ENCODE results near the gene TMEM117. TPM values are rescaled to one million over a fixed set of nuclear protein-coding genes. Genes with fewer than 3 reads are reported as not detected.
A peak's percentile ranks its signal among the peaks of the same experiment; 100 is the strongest.
"Not testable (repeated sequence)": the region's sequence is repeated elsewhere in the genome, so short reads cannot be mapped to it uniquely, and the experiment has no call there.

TMEM117 gene
- total RNA-seq, 1 donor from 2014 or later: 20.6 TPM

DNA sequence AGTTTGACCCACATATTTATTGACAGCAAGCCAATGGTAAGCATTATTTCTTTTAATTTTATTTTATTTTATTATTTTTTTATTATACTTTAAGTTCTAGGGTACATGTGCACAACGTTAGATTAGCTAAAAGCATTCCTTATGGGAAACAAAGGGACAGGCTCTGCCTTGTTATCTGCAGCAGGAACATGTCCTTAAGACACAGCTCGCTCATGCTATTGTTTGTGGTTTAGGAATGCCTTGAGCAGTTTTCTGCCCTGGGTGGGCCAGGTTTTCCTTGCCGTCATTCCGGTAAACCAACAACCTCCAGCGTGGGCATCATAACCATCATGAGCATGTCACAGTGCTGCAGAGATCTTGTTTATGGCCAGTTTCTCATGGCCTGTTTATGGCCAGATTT, 370.2 kb downstream of the TMEM117 start:
- no peak for DNase-seq (ENCODE audit: low read depth)

DNA sequence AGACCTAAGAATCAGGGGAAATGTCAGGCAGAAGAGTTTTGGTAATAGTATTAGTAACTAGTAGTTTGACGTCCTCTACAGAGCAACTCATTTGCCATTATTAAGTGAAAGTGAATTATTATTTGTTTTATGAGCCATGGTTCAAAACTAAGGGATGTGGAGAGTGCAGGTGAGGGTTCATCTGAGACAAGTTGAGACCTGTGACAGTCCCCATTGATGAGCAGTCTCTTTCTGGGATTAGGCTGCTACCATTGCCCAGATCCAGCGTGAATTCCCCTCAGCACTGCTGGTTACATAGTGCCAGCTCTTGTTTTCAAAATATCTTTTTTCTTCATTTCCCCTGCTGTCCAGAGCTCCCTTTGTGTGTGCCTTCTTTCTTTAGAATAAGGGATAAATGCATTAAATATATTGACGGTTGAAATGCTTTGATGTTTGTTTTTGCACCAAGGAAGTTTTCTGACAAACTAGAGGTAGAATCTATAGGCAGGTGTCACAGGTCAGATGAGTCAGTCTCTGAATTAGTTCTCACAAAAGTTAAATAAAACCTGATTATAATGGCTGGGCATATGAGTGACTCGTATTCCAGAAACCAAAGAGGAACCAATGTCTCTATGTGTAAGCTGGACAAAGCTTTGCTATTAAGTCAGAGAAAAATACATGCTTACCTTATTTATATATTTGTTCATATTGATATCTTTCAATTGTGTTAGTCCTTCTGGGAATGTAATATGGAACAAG, 381.4 kb downstream of the TMEM117 start:
- DNase-seq (ENCODE audit: low read depth): no peak

DNA sequence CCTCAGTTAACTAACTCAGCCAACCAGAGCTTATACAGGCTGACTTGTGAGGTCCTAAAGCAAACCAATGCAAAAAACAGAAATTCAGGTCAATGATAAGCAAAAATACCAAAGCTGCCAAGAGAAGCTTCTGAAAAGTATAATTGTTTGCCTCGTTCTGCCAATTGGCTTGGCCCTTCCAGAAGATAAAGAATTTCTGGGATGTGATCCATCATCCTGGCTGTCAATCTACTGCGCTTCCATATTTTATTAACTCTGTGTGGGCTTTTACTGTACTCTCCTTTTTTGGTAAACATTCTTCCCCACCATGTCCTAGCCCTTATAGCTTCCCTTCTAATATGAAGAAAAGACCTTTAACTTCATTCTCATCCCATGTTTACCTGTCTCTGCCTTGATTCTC, 387.9 kb downstream of the TMEM117 start:
- no peak for DNase-seq (ENCODE audit: low read depth)

DNA sequence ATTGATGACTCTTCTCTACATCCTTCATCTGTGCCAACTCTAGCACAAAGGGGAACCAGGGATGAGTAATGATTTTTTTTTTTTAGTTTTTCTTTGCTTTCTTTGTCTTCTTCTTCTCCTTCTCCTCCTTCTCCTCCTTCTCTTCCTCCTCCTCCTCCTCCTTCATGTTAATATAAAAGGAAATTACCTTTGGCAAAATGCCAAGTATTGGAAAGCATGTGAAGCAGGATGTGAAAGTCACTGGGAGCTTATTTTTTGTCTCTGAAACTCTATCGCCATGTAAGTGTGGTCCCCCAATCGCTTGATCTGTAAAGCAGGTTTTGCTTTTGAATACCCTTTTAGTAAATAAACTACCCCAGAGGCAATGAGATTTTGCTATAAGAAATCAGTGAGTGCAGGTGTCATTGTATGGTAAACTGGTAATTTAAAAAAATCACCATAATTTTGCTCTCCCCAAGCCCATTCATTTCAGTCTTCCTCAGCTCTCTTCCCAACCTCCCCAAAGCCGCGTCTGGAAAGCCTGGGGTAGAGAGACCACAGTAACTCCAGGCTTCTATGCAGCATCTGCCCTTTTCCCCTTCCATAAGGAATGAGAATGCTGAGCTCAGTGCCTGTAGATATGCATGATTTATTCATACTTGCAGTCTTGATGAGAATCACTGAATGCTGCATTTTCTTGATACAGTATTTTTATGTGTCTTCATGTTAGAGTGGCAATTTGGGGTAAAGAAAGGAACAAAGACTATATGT, 388.7 kb downstream of the TMEM117 start:
- no peak for DNase-seq (ENCODE audit: low read depth)

DNA sequence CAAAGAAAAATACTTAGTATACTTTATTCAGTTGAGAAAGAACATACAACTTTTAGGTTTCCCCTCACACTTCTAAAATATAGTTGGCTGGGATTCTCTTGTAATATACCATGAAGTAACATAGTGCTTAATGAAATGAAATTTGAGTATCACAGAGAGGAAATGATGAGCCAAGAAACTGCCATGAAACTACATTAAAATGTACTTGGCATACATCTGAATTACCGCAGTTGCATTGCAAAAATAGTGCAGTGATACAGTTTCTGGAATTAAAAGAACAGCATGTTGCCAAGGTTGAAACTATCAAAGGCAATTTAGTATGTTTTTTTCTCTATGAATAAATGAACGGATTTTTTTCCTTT, 389.2 kb downstream of the TMEM117 start:
- DNase-seq (ENCODE audit: low read depth): no peak

DNA sequence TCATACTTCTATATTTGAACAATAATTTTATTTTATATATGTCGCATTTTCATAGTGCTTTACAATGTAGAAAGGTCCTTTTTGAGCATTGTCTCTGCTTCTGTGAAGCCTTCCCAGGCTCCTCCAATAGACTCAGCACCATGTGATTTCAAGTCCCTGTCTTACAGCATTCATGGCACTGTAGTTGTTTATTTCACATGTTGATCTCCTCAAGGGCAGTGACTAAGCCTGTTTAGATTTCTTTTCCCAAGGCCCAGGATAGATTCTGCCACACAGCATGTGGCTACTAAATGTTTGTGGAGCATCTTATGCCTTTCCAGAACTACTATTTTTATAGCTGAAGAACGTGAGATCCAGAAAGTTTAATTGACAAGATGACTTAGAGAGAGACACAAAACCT, 391.7 kb downstream of the TMEM117 start:
- peak; percentile 15 for DNase-seq (ENCODE audit: low read depth)

DNA sequence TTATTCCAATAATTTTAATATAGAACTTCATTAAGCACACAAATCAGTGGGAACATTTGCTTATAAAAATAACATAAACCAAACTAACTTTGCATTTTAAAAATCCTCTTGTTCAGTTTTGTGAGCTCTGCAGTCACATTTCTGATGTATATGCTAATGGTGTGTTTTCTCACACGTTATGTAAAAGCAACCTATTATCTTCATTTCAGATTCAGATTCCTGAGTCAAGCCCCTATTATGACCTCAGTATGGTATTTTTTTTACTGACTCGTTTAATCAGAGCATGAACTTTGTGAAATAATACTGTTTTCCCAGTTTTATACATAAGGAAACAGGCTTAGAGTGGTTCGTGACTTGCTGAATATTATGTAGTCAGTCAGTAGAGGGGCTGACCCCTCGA, 394.0 kb downstream of the TMEM117 start:
- DNase-seq (ENCODE audit: low read depth): no peak

DNA sequence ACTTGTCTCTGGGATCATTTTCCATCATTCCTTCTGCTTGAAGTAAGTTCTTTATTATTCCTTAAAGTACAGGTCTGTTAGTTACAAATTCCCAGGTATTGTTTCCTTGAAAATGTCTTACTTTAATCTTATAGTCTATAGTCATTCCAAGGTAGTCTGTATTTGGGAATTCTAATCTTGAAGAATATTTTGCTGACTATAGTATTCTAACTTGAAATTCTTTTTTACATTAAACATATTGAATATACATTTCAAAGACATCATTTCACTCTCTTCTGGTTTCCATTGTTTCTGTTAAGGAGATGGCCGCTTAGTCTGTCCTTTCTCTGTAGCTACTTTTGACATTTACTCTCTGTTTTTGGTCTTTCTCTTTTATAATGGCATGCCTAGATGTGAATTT, 399.8 kb downstream of the TMEM117 start:
- no peak for DNase-seq (ENCODE audit: low read depth)

DNA sequence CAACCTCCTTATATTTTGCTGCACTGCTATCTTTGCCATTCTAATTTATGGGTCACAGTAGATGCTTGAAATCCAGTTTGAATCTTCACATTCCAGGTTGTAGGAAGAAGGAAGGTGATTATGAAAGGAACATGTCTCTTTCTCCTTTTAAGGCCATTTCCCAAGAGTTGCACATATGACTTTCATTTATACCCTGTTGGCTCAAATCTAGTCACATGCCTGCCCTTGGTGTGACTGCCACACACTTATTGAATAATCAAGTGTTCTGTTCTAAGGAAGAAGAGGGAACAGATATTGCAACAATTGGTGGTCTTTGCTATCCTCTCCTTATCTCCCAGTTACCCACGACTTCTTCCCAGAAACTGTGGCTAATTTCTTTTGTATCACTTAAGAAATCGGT, 404.3 kb downstream of the TMEM117 start:
- DNase-seq (ENCODE audit: low read depth): no peak

DNA sequence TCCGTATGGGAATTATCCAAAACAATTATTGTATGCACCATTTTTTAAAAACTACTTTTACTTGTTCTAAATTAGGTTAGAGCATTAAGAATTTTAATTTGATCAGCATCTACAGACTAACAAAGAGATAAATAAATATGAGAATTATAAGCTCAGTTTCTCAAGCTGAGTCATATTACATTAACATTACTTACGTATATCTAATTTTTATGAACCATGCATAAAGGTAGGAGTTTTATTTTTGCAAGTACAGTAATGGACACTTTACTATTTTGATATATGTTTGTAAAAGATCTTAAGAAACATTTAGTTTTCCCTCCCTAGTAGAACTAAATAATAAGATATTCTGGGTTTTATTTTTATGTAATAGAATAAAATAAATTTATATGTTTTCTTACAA, 410.1 kb downstream of the TMEM117 start:
- no peak for DNase-seq (ENCODE audit: low read depth)

DNA sequence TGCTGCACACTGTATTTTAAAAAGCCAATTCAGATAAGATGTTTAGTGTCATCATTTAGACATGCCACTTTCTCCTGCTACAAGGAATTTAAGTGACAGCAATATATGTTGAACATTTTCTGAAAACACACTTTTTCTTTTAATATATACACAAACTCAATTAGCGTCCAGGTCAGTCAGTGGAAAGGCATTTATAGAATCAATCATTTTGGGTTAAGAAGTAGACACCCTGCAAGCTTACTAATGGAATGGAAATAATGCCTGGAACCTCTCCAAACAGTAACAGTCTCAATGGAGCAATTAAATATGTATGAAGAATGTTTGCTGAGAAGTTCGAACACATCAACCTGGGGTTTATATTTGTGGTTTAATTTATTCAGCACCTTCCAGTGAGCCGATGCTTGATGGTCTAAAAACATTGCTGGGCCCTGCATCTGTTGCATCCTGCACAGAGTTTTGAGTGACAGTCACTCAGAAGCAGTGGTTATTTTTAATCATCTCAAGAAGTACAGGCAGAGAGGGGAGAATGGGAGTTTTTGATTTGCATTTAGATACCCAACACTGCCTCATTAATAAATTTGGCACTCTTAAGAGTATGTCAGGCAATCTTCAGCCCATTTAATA, 410.7 kb downstream of the TMEM117 start:
- DNase-seq (ENCODE audit: low read depth): peak; percentile 8

DNA sequence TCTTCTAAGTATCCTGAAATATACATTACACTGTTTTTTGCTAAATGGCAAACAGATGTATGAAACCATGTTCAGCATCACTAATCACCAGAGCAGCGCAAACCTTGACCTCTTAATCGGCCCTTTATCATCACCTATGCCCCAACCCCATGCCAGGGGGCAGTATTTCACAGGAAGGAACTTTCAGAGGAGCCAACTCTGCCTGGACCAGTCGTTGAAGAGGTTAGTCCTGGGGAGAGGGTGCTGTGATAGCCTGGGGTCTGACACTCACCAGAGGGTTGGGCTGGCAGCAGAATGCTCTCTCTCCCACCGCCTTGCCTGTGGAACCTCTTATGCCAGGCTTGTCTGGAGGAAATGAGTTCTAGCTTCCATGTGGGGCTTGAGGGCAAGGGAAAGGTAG, 411.7 kb downstream of the TMEM117 start:
- no peak for DNase-seq (ENCODE audit: low read depth)

DNA sequence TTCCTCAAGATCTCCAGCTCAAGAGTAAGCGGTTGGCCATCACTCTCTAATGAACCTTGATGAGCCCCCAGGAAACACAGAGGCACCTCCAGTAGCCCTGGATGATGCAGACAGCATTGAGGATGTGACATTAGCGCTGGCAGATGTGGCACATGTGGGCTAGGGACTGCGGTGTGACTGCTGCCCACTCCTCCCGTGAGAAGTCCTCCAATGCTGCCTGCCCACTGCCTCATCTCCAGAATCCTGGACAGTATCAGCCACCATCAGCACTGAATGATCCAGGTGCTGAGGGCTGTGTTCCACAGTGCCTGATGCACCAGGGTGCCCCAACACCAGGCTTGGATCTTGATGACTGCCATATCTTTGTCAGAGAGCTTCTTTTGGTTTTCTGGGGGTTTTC, 412.6 kb downstream of the TMEM117 start:
- DNase-seq (ENCODE audit: low read depth): no peak

DNA sequence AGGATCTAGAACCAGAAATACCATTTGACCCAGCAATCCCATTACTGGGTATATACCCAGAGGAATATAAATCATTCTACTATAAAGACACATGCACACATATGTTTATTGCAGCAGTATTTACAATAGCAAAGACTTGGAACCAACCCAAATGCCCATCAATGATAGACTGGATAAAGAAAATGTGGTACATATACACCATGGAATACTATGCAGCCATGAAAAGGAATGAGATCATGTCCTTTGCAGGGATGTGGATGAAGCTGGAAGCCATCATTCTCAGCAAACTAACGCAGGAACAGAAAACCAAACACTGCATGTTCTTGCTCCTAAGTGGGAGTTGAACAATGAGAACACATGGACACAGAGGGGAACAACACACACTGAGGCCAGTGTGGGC, 414.6 kb downstream of the TMEM117 start:
- not testable (repeated sequence) for DNase-seq (ENCODE audit: low read depth)

DNA sequence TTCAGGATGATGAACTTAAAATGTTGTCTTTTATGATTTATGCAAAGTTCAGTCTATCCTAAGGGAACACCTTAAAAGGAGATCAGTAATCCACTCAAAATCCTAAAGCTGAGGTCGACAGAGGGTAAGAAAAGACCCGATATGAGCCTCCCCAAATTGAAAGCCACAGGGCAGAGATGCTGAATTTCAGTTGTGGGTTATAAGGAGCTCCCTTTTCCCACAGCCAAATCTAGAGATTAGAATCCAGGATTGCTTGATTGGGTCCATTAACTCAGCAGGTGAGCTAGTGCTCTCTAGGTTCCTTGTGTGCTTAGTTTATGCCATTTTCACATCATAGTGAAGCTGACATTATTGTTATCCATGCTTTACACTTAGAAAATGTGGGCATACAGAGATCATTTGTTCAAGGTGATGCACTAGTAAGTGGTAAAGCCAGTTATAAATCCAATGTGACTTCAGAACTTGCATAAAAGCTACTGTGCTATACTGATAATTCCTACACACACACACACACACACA, 417.5 kb downstream of the TMEM117 start:
- no peak for DNase-seq (ENCODE audit: low read depth)

DNA sequence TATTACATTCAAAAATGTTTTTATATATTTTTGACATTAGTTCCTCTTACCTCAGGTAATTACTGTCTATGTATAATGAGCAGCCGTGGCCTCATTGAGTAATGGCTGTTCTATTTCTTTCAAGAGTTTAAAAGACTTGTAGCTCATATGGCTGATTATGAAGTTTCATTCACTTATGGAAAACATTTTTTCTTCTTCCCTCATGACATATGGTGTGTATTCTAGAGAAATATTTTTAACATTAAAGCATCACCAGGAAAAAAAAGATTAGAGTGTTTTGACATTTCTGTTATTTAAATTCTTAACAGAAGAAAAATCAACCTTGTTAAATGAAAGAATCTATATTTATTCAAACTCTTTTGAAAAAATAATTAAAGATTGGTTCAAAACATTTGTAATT, 422.4 kb downstream of the TMEM117 start:
- no peak for DNase-seq (ENCODE audit: low read depth)

DNA sequence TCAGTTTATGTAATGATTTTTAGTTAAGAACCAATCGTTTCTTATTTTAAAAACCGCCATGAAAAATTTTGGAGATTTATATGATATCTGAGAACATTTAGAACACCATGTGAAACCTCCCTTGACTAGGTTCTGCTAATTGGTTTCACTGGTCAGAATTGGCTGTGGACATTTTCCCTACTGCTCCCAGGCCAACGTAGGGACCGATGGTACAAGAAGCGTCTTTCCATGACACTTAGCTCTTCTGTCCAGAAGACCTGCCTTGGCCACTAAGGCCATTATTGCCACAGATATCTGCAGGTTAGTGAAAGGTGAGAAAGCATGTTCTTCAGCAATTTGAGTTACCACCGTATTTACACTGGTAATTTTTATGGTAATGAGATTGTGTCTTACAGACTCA, 424.0 kb downstream of the TMEM117 start:
- no peak for DNase-seq (ENCODE audit: low read depth)

DNA sequence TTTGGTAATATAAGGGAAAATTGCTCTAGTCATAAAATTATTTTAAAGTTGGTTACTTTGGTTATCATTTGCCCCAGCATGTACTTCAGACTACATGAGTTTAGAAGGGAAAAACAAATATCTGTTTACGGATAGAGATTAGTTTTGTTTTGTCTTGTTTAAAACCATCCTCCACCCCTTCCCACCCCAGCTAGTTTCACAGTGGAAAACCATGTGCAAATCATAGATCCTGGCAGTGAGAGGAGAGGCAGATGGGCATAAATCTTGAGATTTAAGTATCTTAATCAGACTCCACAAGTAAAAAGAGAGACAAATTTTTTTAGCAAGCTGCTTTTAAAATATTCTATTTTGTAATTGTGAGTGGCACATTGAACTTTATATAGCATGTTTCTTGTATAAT, 424.7 kb downstream of the TMEM117 start:
- DNase-seq (ENCODE audit: low read depth): no peak

DNA sequence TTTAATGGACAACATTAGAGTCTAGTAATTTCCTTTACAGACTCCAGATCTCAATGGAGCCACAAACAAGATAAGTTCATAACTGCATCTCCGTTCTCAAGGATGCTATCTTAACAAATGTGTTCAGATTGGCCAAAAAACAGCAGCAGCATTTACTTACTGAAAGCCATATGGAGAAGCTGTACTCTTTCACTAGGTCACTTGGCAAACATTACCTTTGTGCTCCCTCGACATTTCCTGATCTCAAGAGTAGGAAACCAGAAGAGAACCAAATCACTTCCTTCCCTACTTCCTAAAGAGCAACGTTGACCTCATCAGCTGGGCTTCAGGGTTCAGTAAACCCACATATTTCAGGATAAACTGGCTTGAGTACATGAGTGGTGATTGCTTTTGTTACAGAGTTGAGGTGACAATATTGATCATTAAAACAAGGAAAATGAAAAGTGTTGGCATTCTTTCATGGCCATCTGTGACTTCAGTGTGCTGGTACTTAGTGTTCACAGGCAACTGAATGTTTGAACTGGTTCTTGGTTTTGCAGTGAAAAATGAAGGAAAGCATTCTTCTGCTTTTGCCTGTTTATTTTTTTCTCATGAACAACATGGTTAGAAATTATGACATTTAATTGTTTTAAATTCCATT, 449.6 kb downstream of the TMEM117 start:
- peak; percentile 7 for DNase-seq (ENCODE audit: low read depth)

DNA sequence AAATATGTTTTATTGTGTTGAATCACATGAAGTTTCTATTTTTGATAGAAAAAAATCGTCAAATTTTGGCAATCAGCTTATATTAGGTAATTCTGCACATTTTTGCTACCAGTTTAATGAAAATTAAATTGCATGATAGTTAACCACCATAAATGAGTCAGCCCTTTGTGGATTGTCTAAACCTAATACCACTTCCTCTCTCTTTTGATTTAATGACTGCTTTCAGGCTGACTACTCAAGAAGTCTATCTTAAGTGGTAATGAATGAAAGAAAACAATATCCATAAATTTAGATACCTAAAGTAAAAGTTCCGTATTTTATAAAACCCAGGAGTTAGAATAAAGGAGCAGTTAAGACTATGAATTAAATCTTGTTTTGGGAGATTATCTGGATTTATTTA, 450.5 kb downstream of the TMEM117 start:
- peak; percentile 63 for DNase-seq (ENCODE audit: low read depth)

DNA sequence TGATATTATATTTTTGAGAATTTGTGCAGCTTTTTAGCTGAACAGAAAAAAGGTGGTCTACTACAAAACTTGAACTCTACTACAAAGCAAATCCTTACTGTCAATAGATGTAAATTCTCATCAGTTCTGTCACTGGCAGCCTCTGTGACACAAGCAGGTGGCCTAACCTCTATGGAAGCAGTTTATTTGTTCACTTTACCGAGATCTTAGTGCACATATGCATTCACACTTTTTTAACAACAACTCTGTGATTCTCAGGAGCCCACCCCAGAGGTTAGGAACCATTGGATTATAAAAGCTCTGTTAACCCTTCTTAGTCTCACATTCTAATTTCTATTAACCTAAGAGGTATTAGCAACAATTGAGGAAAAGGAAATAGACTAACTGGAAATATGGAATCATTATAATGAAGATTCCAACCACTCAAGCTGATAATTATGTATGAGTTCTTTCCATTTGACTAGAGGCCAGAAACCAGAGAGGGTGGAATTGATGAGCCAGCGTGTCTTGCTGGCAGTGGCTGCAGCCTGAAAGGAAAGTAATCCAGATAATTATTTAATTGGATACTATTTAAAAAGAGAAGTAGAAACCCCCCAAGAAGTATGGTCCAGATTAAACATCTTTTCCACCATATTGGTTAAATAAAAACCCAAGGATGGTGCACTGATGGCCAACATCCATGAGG, 451.1 kb downstream of the TMEM117 start:
- no peak for DNase-seq (ENCODE audit: low read depth)

DNA sequence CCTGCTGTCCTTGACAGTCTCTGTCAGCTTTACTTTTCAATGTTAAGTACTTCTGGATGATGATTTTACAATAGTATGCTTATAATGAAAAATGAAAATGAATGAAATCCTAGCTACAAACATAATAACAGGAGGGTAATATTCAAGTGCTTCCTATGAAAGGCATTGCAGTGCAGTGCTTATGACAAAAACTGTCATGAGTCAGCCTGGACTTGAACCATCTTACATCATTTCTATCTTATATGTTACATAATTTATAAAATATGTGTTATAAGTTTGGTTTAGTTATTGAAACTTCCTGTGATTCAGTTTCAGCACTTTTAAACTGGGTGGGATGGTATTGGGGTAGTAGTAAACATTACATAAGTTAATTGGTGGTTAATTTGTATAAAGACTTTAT, 451.7 kb downstream of the TMEM117 start:
- no peak for DNase-seq (ENCODE audit: low read depth)

Measured in renal cortical epithelial cell (primary cell).